Transverse colon (tissue), 4 donors: ENCODE data around the gene HSD17B12. TPM values are rescaled to one million over a fixed set of nuclear protein-coding genes. Genes with fewer than 3 reads are reported as not detected.

ENCODE experiments used
- DNase-seq: peaks from one replicate; pipeline ENCODE4 v3.0.0-alpha.2; 2019
- H3K27ac ChIP-seq, 4 donors: fragments of 200-600 bp; sonication (generic); 2 replicates each; pipeline ENCODE4 v1.5.1; 2016 to 2018; ENCODE audit warnings: inconsistent platforms in 4 of 4
- H3K27me3 ChIP-seq: fragments of 200-600 bp; sonication (generic); 2 replicates; pipeline ENCODE4 v1.5.1; 2017; ENCODE audit warnings: inconsistent platforms
- H3K36me3 ChIP-seq, 4 donors: fragments of 200-600 bp; sonication (generic); 2 replicates each; pipeline ENCODE4 v1.5.1; 2017 to 2019; ENCODE audit warnings: inconsistent platforms in 4 of 4
- H3K4me1 ChIP-seq, 4 donors: fragments of 200-600 bp; sonication (generic); 2 replicates each; pipeline ENCODE4 v1.5.1; 2017 to 2020; ENCODE audit warnings: inconsistent platforms in 4 of 4
- H3K4me3 ChIP-seq, 4 donors: fragments of 200-600 bp; sonication (generic); 1 replicate in 1 of 4; 2 replicates in 3 of 4; pipeline versions ENCODE4 v1.5.1 to v1.6.1; 2017 to 2019; ENCODE audit warnings: inconsistent platforms in 4 of 4
- H3K9me3 ChIP-seq, 2 donors: fragments of 200-600 bp; sonication (generic); 2 replicates each; pipeline ENCODE4 v1.5.1; 2017 to 2019; ENCODE audit warnings: inconsistent platforms in 2 of 2
- CTCF ChIP-seq, 5 experiments: fragments of 200-600 bp in 3 of 5; fragments of 450-650 bp in 2 of 5; sonication (generic) in 3 of 5; IDR thresholded peaks; 1 replicate in 2 of 5; 2 replicates in 3 of 5; pipeline ENCODE4 v1.5.1; 2016 to 2017; ENCODE audit warnings: antibody characterized with exemption in 5 of 5, inconsistent platforms in 3 of 5, mild to moderate bottlenecking in 2 of 5, moderate library complexity in 1 of 5
- EP300 ChIP-seq: sonication (generic); formaldehyde crosslinking; IDR thresholded peaks from one replicate; pipeline ENCODE4 v1.6.1; 2017; ENCODE audit warnings: antibody characterized with exemption, low read depth
- POLR2A ChIP-seq: fragments of 450-650 bp; IDR thresholded peaks from one replicate; pipeline ENCODE4 v1.6.1; 2016; ENCODE audit warnings: antibody characterized with exemption, mild to moderate bottlenecking, moderate library complexity
- POLR2AphosphoS5 ChIP-seq, 3 donors: sonication (generic); formaldehyde crosslinking; IDR thresholded peaks; one replicate each; pipeline ENCODE4 v1.6.1; 2016; ENCODE audit warnings: antibody characterized with exemption in 3 of 3
- WGBS, 2 donors: methylation state at CpG; one replicate each; pipeline ENCODE4 v1.1.5; 2018; ENCODE audit warnings: low coverage in 1 of 2; 5-methylcytosine and 5-hydroxymethylcytosine counted together
- in situ Hi-C, 4 donors: fragments of 200-750 bp; cut with MboI; loops; one replicate each; pipeline versions ENCODE4 v1.15.0 to v1.15.1; 2017; ENCODE audit warnings: low sequenced_read_pairs in 3 of 4, low pct_ligation_motif_present in 1 of 4, low pct_unique_long_range_greater_than_20kb in 1 of 4
- intact Hi-C: fragments of 100-400 bp; cut with DNase I; formaldehyde crosslinking; loops from one replicate; pipeline ENCODE4 v1.15.1; 2023; ENCODE audit warnings: low total_unique reads
- total RNA-seq, 4 donors: library from RNA; depleted of rRNA; stranded (reverse); fragments of >200 nt; gene quantifications; one replicate each; pipeline ENCODE4 v1.1.0, GENCODE V29; 2016

The HSD17B12 gene
- total RNA-seq, 4 donors from 2014 or later, result 33.3 to 65.7 (median 47.1) TPM

- H3K4me3 ChIP-seq, result no peak overlapping the region
- H3K36me3 ChIP-seq, result no peaks in the 10 kb centered on the region
- no peaks in the 10 kb centered on the region for H3K4me1 ChIP-seq
- in situ Hi-C loops, result no loop called here
- H3K27ac ChIP-seq, result no peak overlapping the region
- no peaks in the 10 kb centered on the region for H3K9me3 ChIP-seq
- TF ChIP-seq POLR2A (no peak), POLR2AphosphoS5 (IDR thresholded peaks at IDR 0.05) (no peak), CTCF (IDR thresholded peaks at IDR 0.05) (no peak), EP300 (no peak)
- intact Hi-C loops, result no loop called here
- H3K27me3 ChIP-seq, result peaks cover 31% of the 10 kb centered on the region
- no peak for DNase-seq
- 9 to 18% methylated on average over 5 of the region's 5 CpGs for WGBS, 2 donors
Measured at GRCh38 chr11:43868852-43869567, 188.5 kb downstream of the HSD17B12 start.

- 87 to 92% methylated on average over 2 of the region's 2 CpGs for WGBS, 2 donors
- DNase-seq, result no peak
- H3K27ac ChIP-seq, result no peak overlapping the region
- intact Hi-C loops, result no loop called here
- no peaks in the 10 kb centered on the region for H3K36me3 ChIP-seq
- no peaks in the 10 kb centered on the region for H3K9me3 ChIP-seq
- in situ Hi-C loops, result no loop called here
- TF ChIP-seq POLR2AphosphoS5 (IDR thresholded peaks at IDR 0.05) (no peak), POLR2A (no peak), CTCF (IDR thresholded peaks at IDR 0.05) (no peak), EP300 (no peak)
- H3K4me1 ChIP-seq, result no peaks in the 10 kb centered on the region
- no peak overlapping the region for H3K4me3 ChIP-seq
- peaks cover 48% of the 10 kb centered on the region for H3K27me3 ChIP-seq
Measured at GRCh38 chr11:43871051-43871450, 190.5 kb downstream of the HSD17B12 start.

- Histone ChIP-seq H3K36me3 (no peaks in the 10 kb centered on the region), H3K4me1 (no peaks in the 10 kb centered on the region), H3K4me3 (no peak overlapping the region), H3K27ac (no peak overlapping the region), H3K27me3 (peaks cover 68% of the 10 kb centered on the region), H3K9me3 (no peaks in the 10 kb centered on the region)
- TF ChIP-seq POLR2A (no peak), CTCF (IDR thresholded peaks at IDR 0.05) (no peak), POLR2AphosphoS5 (IDR thresholded peaks at IDR 0.05) (no peak), EP300 (no peak)
- DNase-seq, result no peak
- 78 to 84% methylated on average over 4 to 7 of the region's 7 CpGs for WGBS, 2 donors
- intact Hi-C loops (no loop called here), in situ Hi-C loops (no loop called here)
Measured at GRCh38 chr11:43872995-43873394, 192.5 kb downstream of the HSD17B12 start.

- Histone ChIP-seq H3K27ac (no peak overlapping the region), H3K27me3 (peaks cover 76% of the 10 kb centered on the region), H3K4me3 (no peak overlapping the region), H3K4me1 (no peaks in the 10 kb centered on the region), H3K36me3 (no peaks in the 10 kb centered on the region), H3K9me3 (no peaks in the 10 kb centered on the region)
- TF ChIP-seq POLR2AphosphoS5 (IDR thresholded peaks at IDR 0.05) (no peak), CTCF (IDR thresholded peaks at IDR 0.05) (no peak), POLR2A (no peak), EP300 (no peak)
- DNase-seq, result no peak
- intact Hi-C loops, result no loop called here
- in situ Hi-C loops, result no loop called here
- 70 to 79% methylated on average over 3 of the region's 3 CpGs for WGBS, 2 donors
Measured at GRCh38 chr11:43874078-43874477, 193.5 kb downstream of the HSD17B12 start.
